ENCODE measurements around the gene CAMTA1. TPM values are rescaled to one million over a fixed set of nuclear protein-coding genes. Genes with fewer than 3 reads are reported as not detected.

CAMTA1 gene
- total RNA-seq, 1 donor, result 56.1 TPM

GRCh38 chr1:7474143-7474490, 688.9 kb downstream of the CAMTA1 start:
- DNase-seq (ENCODE audit: low read depth), result no peak
- TF ChIP-seq, protein P1, sequence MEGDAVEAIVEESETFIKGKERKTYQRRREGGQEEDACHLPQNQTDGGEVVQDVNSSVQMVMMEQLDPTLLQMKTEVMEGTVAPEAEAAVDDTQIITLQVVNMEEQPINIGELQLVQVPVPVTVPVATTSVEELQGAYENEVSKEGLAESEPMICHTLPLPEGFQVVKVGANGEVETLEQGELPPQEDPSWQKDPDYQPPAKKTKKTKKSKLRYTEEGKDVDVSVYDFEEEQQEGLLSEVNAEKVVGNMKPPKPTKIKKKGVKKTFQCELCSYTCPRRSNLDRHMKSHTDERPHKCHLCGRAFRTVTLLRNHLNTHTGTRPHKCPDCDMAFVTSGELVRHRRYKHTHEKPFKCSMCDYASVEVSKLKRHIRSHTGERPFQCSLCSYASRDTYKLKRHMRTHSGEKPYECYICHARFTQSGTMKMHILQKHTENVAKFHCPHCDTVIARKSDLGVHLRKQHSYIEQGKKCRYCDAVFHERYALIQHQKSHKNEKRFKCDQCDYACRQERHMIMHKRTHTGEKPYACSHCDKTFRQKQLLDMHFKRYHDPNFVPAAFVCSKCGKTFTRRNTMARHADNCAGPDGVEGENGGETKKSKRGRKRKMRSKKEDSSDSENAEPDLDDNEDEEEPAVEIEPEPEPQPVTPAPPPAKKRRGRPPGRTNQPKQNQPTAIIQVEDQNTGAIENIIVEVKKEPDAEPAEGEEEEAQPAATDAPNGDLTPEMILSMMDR (IDR thresholded peaks at IDR 0.05; ENCODE audit: insufficient read depth, low read depth, low read length), result no peak
- no peak overlapping the region for H3K4me3 ChIP-seq (ENCODE audit: low read depth, low read length)

- TF ChIP-seq, protein P1 (IDR thresholded peaks at IDR 0.05; ENCODE audit: insufficient read depth, low read depth, low read length), result no peak
- no peak for DNase-seq (ENCODE audit: low read depth)
- H3K4me3 ChIP-seq (ENCODE audit: low read depth, low read length), result no peak overlapping the region
These were observed 689.7 kb downstream of the CAMTA1 start for GRCh38 chr1:7474786-7475502.

- DNase-seq (ENCODE audit: low read depth), result no peak
- TF ChIP-seq, protein P1 (IDR thresholded peaks at IDR 0.05; ENCODE audit: insufficient read depth, low read depth, low read length), result no peak
- H3K4me3 ChIP-seq (ENCODE audit: low read depth, low read length), result no peak overlapping the region
These were observed 690.4 kb downstream of the CAMTA1 start for GRCh38 chr1:7475691-7476090.

DNA sequence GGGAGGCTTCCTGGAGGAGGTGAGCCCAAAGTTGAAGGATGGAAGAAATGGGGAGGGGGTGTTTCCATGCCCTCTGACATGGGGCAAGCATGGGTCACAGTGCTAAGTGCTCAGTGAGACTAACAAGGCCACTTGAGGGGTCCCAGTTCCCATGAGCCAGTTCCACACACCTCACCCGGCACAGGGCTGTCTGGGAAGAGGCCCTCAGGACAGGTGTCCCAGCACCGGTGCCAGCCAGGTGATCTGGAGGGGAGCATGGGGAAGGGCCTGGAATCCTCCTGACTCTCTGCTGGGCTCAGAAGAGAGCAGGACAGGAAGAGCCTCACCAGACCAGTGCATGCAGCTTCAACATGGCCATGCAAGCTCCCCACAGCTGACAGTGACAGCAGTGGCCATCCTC, 691.1 kb downstream of the CAMTA1 start:
- H3K4me3 ChIP-seq (ENCODE audit: low read depth, low read length), result no peak overlapping the region
- DNase-seq (ENCODE audit: low read depth), result no peak
- TF ChIP-seq, protein P1 (IDR thresholded peaks at IDR 0.05; ENCODE audit: insufficient read depth, low read depth, low read length), result no peak

- no peak overlapping the region for H3K4me3 ChIP-seq (ENCODE audit: low read depth, low read length)
- peak; percentile 55 for DNase-seq (ENCODE audit: low read depth)
- TF ChIP-seq, protein P1 (IDR thresholded peaks at IDR 0.05; ENCODE audit: insufficient read depth, low read depth, low read length), result no peak
These were observed 691.8 kb downstream of the CAMTA1 start for GRCh38 chr1:7476861-7477547.

GRCh38 chr1:7477593-7477992, 692.3 kb downstream of the CAMTA1 start:
- no peak for DNase-seq (ENCODE audit: low read depth)
- H3K4me3 ChIP-seq (ENCODE audit: low read depth, low read length), result no peak overlapping the region
- TF ChIP-seq, protein P1 (IDR thresholded peaks at IDR 0.05; ENCODE audit: insufficient read depth, low read depth, low read length), result no peak

Data from fibroblast of villous mesenchyme (primary cell).